Epithelial cell of proximal tubule (primary cell): Measurements from ENCODE around the gene MYO18B. TPM values are rescaled to one million over a fixed set of nuclear protein-coding genes. Genes with fewer than 3 reads are reported as not detected.

Experiments
- DNase-seq: peaks from one replicate; pipeline ENCODE4 v3.0.0-alpha.2; 2011; ENCODE audit warnings: low read depth
- H3K4me3 ChIP-seq: 2 replicates; pipeline ENCODE4 v1.5.1; 2011; ENCODE audit warnings: low read depth, mild to moderate bottlenecking, low read length
- total RNA-seq: library from RNA; depleted of rRNA; stranded (reverse); fragments of >200 nt; gene quantifications from 2 replicates; pipeline ENCODE4 v1.2.3, GENCODE V29; 2015
- TF ChIP-seq, protein P1 (sequence below): conservative IDR thresholded peaks from 2 replicates; pipeline ENCODE4 v1.5.1; 2012; ENCODE audit warnings: low read depth, mild to moderate bottlenecking, low read length

Gene MYO18B
- total RNA-seq, 1 donor from 2014 or later = not detected

DNA sequence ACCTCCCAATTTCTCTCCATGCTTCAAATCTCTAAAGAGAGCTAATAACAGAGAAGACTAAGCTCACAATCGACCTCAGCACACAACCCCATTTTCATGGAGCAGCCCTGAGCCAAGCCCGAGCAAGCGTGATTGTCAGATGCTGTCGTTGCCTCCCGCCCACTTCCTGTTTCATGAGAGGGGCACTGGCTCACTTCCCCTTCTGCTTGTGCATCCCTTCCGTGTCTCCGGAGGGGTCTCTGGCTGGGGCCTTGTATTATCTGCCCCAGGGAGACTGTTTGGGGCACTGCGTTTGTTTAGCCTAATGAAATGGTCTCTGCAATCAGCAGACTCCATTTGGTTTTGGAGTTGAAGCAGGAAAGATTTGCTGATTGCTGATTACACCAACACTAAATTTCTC, 246.0 kb downstream of the MYO18B start:
- H3K4me3 ChIP-seq = no peak overlapping the region
- TF ChIP-seq, protein P1, sequence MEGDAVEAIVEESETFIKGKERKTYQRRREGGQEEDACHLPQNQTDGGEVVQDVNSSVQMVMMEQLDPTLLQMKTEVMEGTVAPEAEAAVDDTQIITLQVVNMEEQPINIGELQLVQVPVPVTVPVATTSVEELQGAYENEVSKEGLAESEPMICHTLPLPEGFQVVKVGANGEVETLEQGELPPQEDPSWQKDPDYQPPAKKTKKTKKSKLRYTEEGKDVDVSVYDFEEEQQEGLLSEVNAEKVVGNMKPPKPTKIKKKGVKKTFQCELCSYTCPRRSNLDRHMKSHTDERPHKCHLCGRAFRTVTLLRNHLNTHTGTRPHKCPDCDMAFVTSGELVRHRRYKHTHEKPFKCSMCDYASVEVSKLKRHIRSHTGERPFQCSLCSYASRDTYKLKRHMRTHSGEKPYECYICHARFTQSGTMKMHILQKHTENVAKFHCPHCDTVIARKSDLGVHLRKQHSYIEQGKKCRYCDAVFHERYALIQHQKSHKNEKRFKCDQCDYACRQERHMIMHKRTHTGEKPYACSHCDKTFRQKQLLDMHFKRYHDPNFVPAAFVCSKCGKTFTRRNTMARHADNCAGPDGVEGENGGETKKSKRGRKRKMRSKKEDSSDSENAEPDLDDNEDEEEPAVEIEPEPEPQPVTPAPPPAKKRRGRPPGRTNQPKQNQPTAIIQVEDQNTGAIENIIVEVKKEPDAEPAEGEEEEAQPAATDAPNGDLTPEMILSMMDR = no peak
- no peak for DNase-seq

DNA sequence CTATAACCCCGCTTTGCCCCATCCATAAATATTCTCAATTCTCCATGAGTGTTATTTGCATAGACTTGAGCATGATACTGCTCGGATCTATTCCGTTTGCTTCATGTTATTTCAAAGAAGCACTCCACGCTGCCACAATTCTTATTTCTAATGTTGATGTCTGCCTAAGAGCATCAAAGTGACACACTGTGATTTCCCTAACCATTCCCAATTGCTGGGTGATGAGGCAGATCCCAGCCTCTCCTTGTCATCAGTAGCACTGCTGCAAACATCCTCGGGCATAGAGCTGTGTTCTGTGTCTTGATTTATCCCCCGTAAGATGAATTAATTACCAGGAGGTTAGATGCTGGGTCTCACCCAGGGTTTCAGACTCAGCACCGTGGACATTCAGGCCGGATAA, 249.0 kb downstream of the MYO18B start:
- TF ChIP-seq, protein P1 = no peak
- H3K4me3 ChIP-seq = no peak overlapping the region
- DNase-seq = no peak

DNA sequence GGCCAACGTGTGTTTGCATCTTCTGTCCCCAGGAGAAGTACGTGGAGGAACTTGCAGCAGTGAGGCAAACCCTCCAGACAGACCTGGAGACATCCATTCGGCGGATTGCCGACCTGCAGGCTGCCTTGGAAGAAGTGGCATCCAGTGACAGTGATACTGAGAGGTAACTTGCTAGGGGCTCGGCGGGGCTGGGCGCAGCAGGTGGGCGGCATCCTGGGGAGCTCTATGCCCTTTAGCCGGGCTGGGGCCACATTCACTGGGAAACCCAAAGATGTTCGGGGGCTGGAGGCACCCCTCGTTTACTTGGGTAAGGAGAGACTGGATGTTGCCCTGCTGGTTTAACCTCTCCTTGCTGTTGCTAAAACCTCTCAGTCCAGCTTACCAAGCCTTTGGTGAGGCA, 250.3 kb downstream of the MYO18B start:
- no peak for DNase-seq
- TF ChIP-seq, protein P1 = no peak
- H3K4me3 ChIP-seq = no peak overlapping the region

DNA sequence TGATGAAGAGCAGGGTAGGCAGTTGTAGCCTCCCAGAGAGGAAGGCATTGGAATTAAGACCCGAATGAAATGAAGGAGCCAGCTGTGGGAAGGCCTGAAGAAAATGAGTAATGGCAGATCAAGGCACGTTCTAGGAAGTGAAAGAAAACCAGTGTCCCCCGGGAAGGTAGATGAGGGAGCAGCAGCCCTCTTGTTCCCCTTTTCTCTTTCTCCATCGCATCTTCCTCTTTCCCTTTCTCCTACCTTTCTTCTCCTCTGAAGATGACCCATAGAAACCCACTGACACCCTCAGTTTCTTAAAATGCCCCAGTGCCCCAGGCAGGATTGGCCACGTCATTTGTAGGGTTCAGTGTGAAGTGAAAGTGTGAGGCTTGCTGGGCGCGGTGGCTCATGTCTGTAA, 254.7 kb downstream of the MYO18B start:
- no peak overlapping the region for H3K4me3 ChIP-seq
- no peak for DNase-seq
- TF ChIP-seq, protein P1 = no peak

DNA sequence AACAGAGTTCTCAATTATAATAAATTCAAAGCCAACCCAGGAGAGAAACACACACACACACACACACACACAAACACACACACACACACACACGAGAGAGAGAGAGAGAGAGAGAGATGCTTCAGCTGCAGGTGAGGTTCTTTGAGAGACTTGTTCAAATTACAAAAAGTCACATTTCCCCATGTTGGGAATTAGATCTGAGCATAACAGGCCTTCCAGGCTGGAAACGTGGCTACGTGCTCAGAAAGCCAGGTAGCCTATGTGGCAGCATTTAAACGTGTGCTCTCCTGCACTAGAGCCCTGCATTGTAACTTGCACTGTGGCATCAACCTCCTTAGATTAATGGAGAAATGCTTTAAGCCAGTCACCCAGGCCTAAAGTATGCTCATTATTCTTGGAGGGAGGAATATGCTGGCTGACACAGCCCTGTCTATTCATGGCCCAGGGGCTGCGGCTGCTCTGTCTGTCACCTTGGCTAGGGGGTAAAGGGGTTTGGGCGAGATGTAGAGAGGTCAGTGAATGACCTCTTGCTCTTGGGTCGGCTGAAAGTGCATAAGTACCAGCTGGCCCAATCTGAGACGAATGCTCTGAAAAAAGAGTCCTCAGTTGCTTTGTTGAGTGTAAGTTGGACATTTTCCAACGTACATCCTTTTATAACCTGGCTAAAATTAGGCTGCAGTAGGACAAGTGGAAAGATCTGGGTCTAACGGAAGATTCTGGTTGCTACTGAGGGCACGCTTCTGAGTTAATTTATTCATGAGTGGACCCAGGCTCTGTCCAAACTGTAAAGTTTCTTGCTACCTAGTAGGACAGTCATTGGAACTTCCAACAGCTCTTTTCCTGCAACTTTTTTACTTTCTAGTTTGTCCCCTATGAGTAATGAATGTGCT, 256.1 kb downstream of the MYO18B start:
- TF ChIP-seq, protein P1 = no peak
- no peak for DNase-seq

DNA sequence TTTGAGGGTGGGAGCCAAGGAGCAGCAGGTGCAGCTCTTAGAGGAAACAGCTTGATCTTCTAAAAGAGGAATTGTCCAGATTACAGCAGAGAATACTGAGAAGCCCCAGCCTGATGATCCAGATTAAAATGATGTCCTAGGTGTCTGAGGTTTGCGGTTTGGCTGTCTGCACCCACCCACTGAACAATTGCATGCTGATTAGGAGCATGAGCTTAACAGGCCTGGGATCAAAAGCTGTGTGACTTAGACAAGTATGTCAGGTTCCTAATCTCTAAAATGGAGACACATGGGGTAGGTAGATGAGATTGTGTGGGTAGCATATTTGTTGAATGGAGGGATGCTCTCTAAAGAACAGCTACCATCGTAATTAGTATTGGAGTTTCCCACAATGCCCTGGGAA, 260.5 kb downstream of the MYO18B start:
- DNase-seq = no peak

More for the DNA sequence above, 256.1 kb downstream of the MYO18B start:
- no peak overlapping the region for H3K4me3 ChIP-seq

More for the DNA sequence above, 260.5 kb downstream of the MYO18B start:
- no peak overlapping the region for H3K4me3 ChIP-seq
- TF ChIP-seq, protein P1 = no peak
